ENCODE data around the gene PRRT2. TPM values are rescaled to one million over a fixed set of nuclear protein-coding genes. Genes with fewer than 3 reads are reported as not detected.

PRRT2 gene
- total RNA-seq, 1 experiment from 2014 or later = 9.7 TPM

GRCh38 chr16:29862884-29863668 is 51.1 kb downstream of the PRRT2 start, which contains the start of gene CDIPT:
TSS of gene CDIPT (minus strand) at chr16:29863226. CDS start at chr16:29862857, 369 bp downstream.
- CTCF ChIA-PET = interaction anchor here (0.7 to 1.0 kb wide), 2 partner anchors 15 to 169 kb away, joined by 3 to 7 read pairs; no protein-coding TSS in a partner anchor
- H3K36me3 ChIP-seq (ENCODE audit: control insufficient read depth, insufficient read depth, low read length) = no peaks in the 10 kb centered on the region
- TSS peak; percentile 93 for BruUV-seq (replicated peaks)
- in situ Hi-C loops (cut with HindIII; ENCODE audit: low pct_unique_long_range_greater_than_20kb, low sequenced_read_pairs) = no loop called here
- no peaks in the 10 kb centered on the region for H3K9me3 ChIP-seq (ENCODE audit: control insufficient read depth, insufficient read depth, low read depth, low read length)
- intact Hi-C loops (cut with micrococcal nuclease; ENCODE audit: unreplicated experiment) = no loop called here
- H3K27ac ChIP-seq (ENCODE audit: low read length) = peak within 1 kb of the TSS; percentile 98
- H3K4me1 ChIP-seq (ENCODE audit: control insufficient read depth, insufficient read depth, low read length) = no peaks in the 10 kb centered on the region
- H3K27me3 ChIP-seq (ENCODE audit: control insufficient read depth, insufficient read depth, low read length) = no peaks in the 10 kb centered on the region
- peak; percentile 87 for TF ChIP-seq CTCF (IDR thresholded peaks at IDR 0.05)
- TF ChIP-seq POLR2AphosphoS5 (IDR thresholded peaks at IDR 0.05; ENCODE audit: low read depth, low read length) = peak; percentile 64
- peak; percentile 26; the same call in 1 of the 2 replicates for TF ChIP-seq SIN3A (IDR thresholded peaks at IDR 0.05; ENCODE audit: borderline replicate concordance, insufficient read depth, low read depth, low read length)
- TF ChIP-seq TCF7L2 (IDR thresholded peaks at IDR 0.05; ENCODE audit: low read depth, low read length) = peak; percentile 93
- TF ChIP-seq REST (IDR thresholded peaks at IDR 0.05; ENCODE audit: insufficient read depth in 1 of 2, low read depth in 2 of 2, low read length in 1 of 2) = peak in 1 of 2 experiments; percentile 63; a peak in 1 of 4 replicates
- DNase-seq (ENCODE audit: low read depth, low spot score) (peak; percentile 92), ATAC-seq (peak; percentile 99)
- POLR2A ChIA-PET = no interaction called here
- H3K4me3 ChIP-seq (ENCODE audit: low read depth in 2 of 2, low read length in 2 of 2) = peak within 1 kb of the TSS; percentile 75 to 81

- intact Hi-C loops (cut with micrococcal nuclease; ENCODE audit: unreplicated experiment) = no loop called here
- Histone ChIP-seq H3K27me3 (ENCODE audit: control insufficient read depth, insufficient read depth, low read length) (no peaks in the 10 kb centered on the region), H3K27ac (ENCODE audit: low read length) (peak overlapping the region; percentile 98), H3K4me1 (ENCODE audit: control insufficient read depth, insufficient read depth, low read length) (no peaks in the 10 kb centered on the region), H3K9me3 (ENCODE audit: control insufficient read depth, insufficient read depth, low read depth, low read length) (no peaks in the 10 kb centered on the region), H3K4me3 (ENCODE audit: low read depth in 2 of 2, low read length in 2 of 2) (peak overlapping the region; percentile 75 to 81), H3K36me3 (ENCODE audit: control insufficient read depth, insufficient read depth, low read length) (no peaks in the 10 kb centered on the region)
- POLR2A ChIA-PET = no interaction called here
- DNase-seq (ENCODE audit: low read depth, low spot score) (no peak), ATAC-seq (no peak)
- in situ Hi-C loops (cut with HindIII; ENCODE audit: low pct_unique_long_range_greater_than_20kb, low sequenced_read_pairs) = no loop called here
- TF ChIP-seq REST (IDR thresholded peaks at IDR 0.05; ENCODE audit: insufficient read depth in 1 of 2, low read depth in 2 of 2, low read length in 1 of 2) (no peak), TCF7L2 (IDR thresholded peaks at IDR 0.05; ENCODE audit: low read depth, low read length) (no peak), CTCF (IDR thresholded peaks at IDR 0.05) (no peak; the same call in 1 of the 2 replicates), SIN3A (IDR thresholded peaks at IDR 0.05; ENCODE audit: borderline replicate concordance, insufficient read depth, low read depth, low read length) (no peak), POLR2AphosphoS5 (IDR thresholded peaks at IDR 0.05; ENCODE audit: low read depth, low read length) (no peak)
- CTCF ChIA-PET = interaction anchor here (1.0 kb wide), 1 partner anchor 15 kb away, joined by 3 read pairs; no protein-coding TSS in a partner anchor
- BruUV-seq (replicated peaks) = no TSS peak
These were observed 51.6 kb downstream of the PRRT2 start for GRCh38 chr16:29863669-29863984.

All from Panc1 (cell line).